SKM-1 treated with dmso at 0.1 percent for 144 hours (cell line): ENCODE results near the gene TNS3.
"Not testable (repeated sequence)": the region's sequence is repeated elsewhere in the genome, so short reads cannot be mapped to it uniquely, and the experiment has no call there.

ENCODE experiments used
- DNase-seq: peaks from one replicate; lab custom pipeline; 2025; ENCODE audit not compliant: unreplicated experiment; lab: John Stamatoyannopoulos, UW

The TNS3 gene

DNA sequence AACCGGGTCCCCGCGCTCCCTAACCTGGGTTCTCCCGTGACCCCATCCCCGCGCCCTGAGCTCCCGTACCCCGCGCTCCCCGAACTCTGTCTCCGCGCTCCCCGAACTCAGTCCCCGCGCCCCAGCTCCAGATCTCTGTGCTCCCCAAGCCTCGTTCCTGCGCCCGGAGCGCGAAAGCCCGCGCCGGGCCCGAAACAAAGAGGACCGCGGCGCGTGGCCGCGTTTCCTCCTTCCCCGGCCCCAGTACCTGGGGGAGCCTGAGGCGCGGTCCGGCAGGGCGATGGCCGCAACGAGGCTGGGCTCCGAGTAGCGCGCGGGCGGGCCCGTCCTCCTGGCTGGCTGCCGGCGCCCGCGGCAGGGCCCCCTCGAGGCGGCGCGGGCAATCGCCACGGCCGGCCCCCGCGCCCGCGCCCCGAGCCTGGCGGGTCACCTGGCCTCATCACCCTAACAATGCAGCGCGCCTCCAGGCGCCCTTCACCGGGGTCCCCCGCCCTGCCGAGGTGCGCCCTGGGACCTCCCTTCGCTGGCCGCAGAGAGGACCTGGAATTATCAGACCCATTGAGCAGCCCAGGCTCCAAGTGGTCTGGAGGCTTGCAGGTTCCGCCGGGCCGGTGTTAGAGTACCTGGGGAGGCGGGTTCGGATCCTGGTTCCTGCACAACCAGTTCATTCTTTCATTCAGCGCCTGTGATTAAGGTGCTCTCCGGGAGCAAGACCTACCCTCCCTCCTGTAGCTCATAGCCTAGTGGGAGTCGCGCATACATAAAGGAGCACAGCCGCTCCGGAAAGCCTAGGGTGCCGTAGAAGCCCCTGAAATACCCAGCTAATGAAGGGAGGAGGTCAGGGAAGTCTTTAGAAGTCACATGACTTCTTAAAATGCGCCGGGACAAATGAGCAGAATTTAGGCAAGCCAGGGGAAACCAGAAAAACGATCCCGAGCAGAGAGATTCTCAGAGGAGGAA is at the start of gene TNS3:
Gene TNS3, minus strand, starts transcription at position 308 of the 960 bp plus-strand sequence. CDS start 142,475 bp downstream, outside the sequence.
- peak; percentile 25 for DNase-seq

DNA sequence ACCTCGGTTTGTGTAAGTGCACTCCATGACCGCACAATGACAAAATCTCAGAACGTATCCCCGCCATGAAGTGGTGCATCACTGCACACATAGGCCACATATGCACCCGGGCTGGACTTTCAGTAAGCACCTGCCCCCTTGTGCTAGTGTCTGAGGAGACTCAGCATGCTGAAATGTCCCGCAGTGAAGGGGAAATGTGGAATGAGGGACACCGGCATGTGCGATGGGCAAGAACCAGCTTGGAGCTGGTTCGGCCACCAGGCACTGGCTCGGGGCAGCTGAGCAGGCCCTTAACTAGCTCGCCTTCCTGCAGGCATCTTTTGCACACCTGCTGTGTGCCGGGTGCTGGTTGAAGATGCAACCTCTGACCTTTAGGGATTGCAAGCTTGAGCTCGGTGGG is 49.8 kb upstream of the TNS3 start:
- DNase-seq: no peak

- no peak for DNase-seq
Measured at GRCh38 chr7:47627580-47628283, 45.8 kb upstream of the TNS3 start.

DNA sequence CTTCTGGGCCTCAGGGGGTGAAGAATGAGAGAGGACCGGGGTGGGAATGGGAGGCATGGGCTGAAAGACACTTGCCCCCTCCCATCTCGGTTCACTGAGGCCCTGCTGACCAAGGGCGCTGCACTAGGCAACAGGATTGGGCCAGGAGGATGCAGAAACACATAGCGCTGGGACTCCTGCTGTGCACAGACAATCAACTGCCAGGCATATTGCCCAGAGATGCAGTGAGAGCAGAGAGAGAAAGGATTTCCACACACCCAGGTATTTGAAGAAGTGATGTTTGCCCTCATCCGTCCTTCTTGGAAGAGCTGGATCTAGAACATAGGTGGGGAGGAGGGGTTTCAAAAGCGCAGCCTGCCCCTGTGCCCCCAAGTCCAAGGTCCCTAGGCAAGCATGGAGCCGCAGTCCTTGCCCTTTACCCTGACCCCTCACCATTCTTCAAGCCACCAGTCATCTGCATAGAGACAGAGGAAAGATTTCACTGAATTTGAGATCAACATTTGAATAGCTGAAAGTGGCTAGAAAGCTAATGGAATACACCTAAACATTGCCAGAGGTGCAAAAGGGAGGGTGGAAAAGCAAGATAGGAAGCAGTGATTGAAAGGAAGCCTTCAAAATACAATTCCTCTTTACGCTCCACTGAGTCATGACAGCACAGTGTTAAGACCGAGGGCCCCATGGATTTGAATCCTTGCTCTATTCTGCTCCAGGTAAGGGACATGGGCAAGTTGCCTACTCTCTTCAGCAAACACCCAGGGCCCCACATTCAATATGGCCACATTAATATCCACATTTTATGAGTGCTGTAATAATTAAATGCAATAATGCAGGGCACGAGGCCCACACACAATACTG is 44.2 kb upstream of the TNS3 start:
- no peak for DNase-seq

GRCh38 chr7:47624689-47625088 is 42.8 kb upstream of the TNS3 start:
- no peak for DNase-seq

- DNase-seq: no peak
Measured at GRCh38 chr7:47622946-47623640, 41.2 kb upstream of the TNS3 start.

DNA sequence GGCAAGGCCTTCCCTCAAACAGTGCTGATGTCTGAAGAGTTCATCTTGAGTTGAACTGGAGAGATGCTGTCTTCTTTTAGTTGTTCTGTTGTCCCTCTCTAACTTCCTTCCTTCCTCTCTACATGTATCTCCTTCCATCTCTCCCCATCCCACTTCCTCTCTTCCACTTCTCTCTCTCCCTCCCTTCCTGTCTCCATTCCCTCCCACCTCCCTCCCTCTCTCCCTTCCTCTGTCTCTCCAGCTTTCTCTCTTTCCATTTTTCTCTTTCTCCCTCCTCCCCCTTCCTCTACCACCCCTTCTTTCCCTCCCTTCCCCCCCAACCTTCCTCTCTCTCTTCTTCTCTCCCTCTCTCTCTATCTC is 40.7 kb upstream of the TNS3 start:
- DNase-seq: no peak

DNA sequence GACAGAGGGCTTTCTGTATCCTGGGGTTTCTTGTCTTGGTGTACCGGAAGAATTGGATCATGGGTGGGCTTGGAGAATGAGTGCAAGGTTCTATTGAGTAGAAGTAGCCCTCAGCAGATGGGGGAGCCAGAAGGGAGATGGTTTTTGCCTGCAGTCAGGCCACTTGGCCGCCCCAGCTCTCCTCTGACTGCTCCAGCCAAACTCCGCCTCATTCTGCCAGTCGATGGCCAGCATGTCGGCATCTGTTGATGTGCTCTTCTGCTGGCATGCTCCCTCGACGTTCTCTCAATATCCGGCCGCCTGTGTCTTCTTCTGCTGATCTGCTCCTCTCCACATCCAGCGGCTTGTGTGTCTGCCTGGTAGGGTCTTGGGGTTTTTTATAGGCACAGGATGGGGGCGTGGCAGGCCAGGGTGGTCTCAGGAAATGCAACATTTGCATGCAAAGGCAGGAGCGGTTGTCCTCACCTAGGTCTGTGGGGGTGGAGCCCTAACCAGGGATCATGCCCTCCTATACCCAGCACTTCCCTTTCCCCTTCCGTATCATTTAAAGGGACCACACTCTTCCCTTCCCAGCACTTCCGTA is 40.2 kb upstream of the TNS3 start:
- DNase-seq: no peak

GRCh38 chr7:47621347-47621746 is 39.4 kb upstream of the TNS3 start:
- DNase-seq: no peak

DNA sequence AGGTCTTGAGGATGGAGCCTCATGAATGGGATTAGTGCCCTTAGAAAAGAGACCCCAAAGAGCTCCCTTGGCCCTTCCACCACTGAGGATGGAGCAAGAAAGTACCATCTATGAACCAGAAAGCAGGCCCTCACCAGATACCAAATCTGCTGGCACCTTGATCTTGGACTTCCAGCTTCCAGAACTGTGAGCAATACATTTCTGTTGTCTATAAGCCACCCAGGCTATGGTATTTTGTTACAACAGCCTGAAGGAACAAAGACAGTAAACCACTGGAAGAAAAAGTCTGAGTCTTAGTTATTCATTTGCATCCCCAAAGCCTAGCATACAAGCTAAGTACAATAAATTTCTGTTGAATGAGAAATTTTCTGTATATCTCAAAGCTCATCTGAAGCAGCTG is 37.9 kb upstream of the TNS3 start:
- DNase-seq: no peak

GRCh38 chr7:47617131-47617530 is 35.2 kb upstream of the TNS3 start:
- no peak for DNase-seq

- DNase-seq: no peak
Measured at GRCh38 chr7:47614450-47614849, 32.5 kb upstream of the TNS3 start.

GRCh38 chr7:47611045-47611511 is 29.2 kb upstream of the TNS3 start:
- no peak for DNase-seq

DNA sequence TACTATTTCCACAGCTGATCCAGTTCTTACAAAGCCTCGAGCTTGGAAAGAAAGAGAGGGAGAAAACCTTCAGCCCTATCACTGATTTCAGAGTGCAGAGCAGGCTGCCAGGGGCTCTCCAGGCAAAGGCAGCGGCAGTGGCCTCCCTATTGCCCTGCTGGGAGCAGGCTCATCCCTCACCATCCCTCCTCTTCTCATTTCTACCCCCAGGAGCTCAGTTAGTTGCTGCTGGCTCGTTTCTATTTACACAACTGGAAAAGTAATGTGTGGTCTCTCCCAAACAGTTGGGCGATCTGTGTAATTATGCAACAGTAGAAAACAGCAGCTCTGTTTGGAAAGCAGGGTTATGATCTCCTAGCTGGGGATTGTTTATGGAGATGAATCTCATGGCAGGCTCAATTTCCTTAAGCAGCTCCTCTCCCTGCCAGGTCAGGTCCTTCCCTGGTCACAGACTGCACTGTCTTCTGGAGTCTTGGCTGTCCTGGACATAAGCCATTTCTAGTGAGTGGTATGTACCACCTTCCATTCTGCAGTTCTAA is 28.7 kb upstream of the TNS3 start:
- DNase-seq: no peak

- DNase-seq: no peak
Measured at GRCh38 chr7:47609803-47610452, 28.0 kb upstream of the TNS3 start.

DNA sequence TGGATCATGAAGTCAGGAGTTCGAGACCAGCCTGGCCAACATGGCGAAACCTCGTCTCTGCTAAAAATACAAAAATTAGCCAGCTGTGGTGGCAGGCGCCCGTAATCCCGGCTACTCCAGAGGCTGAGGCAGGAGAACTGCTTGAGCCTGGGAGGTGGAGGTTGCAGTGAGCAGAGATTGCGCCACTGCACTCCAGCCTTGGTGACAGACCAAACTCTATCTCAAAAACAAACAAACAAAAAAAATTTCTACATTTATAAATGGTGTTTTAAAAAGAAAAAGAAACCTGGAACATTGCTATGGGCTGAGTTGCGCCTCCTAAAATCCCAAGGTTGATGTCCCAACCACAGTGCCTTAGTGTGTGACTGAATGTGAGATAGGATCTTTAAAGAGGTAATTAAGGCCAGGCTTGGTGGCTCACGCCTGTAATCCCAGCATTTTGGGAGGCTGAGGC is 24.7 kb upstream of the TNS3 start:
- not testable (repeated sequence) for DNase-seq

DNA sequence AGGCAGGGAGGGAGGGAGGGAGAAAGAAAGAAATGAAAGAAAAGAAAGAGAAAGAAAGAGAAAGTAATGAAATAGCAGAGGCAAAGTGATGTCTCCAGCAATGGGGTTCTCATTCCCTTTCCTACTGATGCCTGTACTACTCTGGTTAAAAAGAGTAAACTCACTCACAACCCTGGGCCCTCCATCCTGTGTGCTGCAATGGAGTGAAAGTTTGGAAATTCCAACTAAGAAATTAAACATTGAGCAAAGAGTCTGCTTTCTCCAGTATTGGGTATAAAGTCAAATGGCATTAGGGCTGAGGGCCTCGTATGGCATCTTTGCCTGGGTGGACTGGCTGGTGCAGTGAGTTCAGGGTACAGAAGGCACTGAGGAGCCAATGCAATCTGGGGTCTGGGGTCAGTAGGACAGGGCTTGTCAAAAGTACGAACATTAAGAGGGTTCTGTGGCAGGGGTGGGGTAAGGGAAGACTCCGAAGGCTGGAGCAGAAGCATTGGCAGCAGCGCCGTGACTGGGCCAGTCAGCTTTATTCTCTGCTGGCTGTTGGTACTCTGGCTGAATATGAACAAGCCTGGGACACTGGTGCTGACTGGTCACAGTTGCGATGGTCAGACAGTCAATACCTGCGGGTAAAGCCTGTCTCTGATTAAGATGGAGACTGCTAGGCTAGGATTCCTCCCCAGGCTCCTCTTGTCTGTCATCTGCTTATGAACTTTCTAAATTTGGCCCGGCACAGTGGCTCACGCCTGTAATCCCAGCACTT is 24.1 kb upstream of the TNS3 start:
- no peak for DNase-seq

GRCh38 chr7:47604496-47604890 is 22.6 kb upstream of the TNS3 start:
- no peak for DNase-seq
